ENCODE measurements around the gene SLC2A6. TPM values are rescaled to one million over a fixed set of nuclear protein-coding genes. Genes with fewer than 3 reads are reported as not detected.
A peak's percentile ranks its signal among the peaks of the same experiment; 100 is the strongest.

The SLC2A6 gene
- total RNA-seq, 1 donor from 2014 or later = 24.3 TPM

GRCh38 chr9:133527444-133527920 lies 48.6 kb upstream of the SLC2A6 start:
- FAIRE-seq (no peak), DNase-seq (ENCODE audit: low read depth) (no peak)
- Histone ChIP-seq H3K9me3 (ENCODE audit: insufficient read depth, low read depth, low read length) (no peaks in the 10 kb centered on the region), H2AFZ (ENCODE audit: low read depth, low read length) (no peak overlapping the region), H3K9ac (ENCODE audit: low read length) (no peak overlapping the region), H3K4me2 (ENCODE audit: low read length) (no peak overlapping the region), H3K36me3 (ENCODE audit: insufficient read depth, low read length) (no peaks in the 10 kb centered on the region), H3K4me3 (ENCODE audit: insufficient read depth, low read depth, low read length) (no peak overlapping the region), H3K79me2 (ENCODE audit: insufficient read depth, low read length) (no peaks in the 10 kb centered on the region), H4K20me1 (ENCODE audit: insufficient read depth, low read length) (no peaks in the 10 kb centered on the region), H3K27me3 (ENCODE audit: insufficient read depth, low read length) (peaks cover 39% of the 10 kb centered on the region), H3K27ac (ENCODE audit: low read depth, low read length) (no peak overlapping the region), H3K4me1 (ENCODE audit: insufficient read depth, low read length) (peaks cover 8% of the 10 kb centered on the region)
- Mint-ChIP-seq H3K27ac (ENCODE audit: unreplicated experiment) (no peak overlapping the region), H3K36me3 (ENCODE audit: low read depth, unreplicated experiment) (peaks cover 5% of the 10 kb centered on the region), H3K4me1 (ENCODE audit: low read depth, unreplicated experiment) (peaks cover 18% of the 10 kb centered on the region), H3K27me3 (ENCODE audit: low read depth, unreplicated experiment) (peaks cover 44% of the 10 kb centered on the region), H3K4me3 (ENCODE audit: unreplicated experiment) (no peak overlapping the region), H3K9me3 (ENCODE audit: unreplicated experiment) (no peaks in the 10 kb centered on the region)
- TF ChIP-seq CTCF (IDR thresholded peaks at IDR 0.05; ENCODE audit: insufficient read depth, low read depth, low read length) = no peak
- TF ChIP-seq EZH2 (IDR thresholded peaks at IDR 0.05; ENCODE audit: insufficient read depth, low read length) = peak; percentile 72

GRCh38 chr9:133526721-133527321 lies 47.9 kb upstream of the SLC2A6 start:
- Histone ChIP-seq H3K36me3 (ENCODE audit: insufficient read depth, low read length) (no peaks in the 10 kb centered on the region), H2AFZ (ENCODE audit: low read depth, low read length) (peak overlapping the region; percentile 41), H3K27me3 (ENCODE audit: insufficient read depth, low read length) (peaks cover 39% of the 10 kb centered on the region), H3K9me3 (ENCODE audit: insufficient read depth, low read depth, low read length) (no peaks in the 10 kb centered on the region), H3K4me2 (ENCODE audit: low read length) (peak overlapping the region; percentile 29), H3K9ac (ENCODE audit: low read length) (no peak overlapping the region), H3K27ac (ENCODE audit: low read depth, low read length) (no peak overlapping the region), H3K4me1 (ENCODE audit: insufficient read depth, low read length) (peaks cover 8% of the 10 kb centered on the region), H3K4me3 (ENCODE audit: insufficient read depth, low read depth, low read length) (no peak overlapping the region), H3K79me2 (ENCODE audit: insufficient read depth, low read length) (no peaks in the 10 kb centered on the region), H4K20me1 (ENCODE audit: insufficient read depth, low read length) (no peaks in the 10 kb centered on the region)
- H3K27ac Mint-ChIP-seq (ENCODE audit: unreplicated experiment) = peak overlapping the region; percentile 12
- H3K4me3 Mint-ChIP-seq (ENCODE audit: unreplicated experiment) = peak overlapping the region; percentile 40
- H3K4me1 Mint-ChIP-seq (ENCODE audit: low read depth, unreplicated experiment) = peaks cover 20% of the 10 kb centered on the region
- DNase-seq (ENCODE audit: low read depth) (no peak), FAIRE-seq (no peak)
- H3K27me3 Mint-ChIP-seq (ENCODE audit: low read depth, unreplicated experiment) = peaks cover 42% of the 10 kb centered on the region
- no peaks in the 10 kb centered on the region for H3K9me3 Mint-ChIP-seq (ENCODE audit: unreplicated experiment)
- TF ChIP-seq EZH2 (IDR thresholded peaks at IDR 0.05; ENCODE audit: insufficient read depth, low read length) (no peak), CTCF (IDR thresholded peaks at IDR 0.05; ENCODE audit: insufficient read depth, low read depth, low read length) (no peak)
- H3K36me3 Mint-ChIP-seq (ENCODE audit: low read depth, unreplicated experiment) = peaks cover 5% of the 10 kb centered on the region

- no peak overlapping the region for H3K4me2 ChIP-seq (ENCODE audit: low read length)
- Mint-ChIP-seq H3K27me3 (ENCODE audit: low read depth, unreplicated experiment) (peaks cover 50% of the 10 kb centered on the region), H3K27ac (ENCODE audit: unreplicated experiment) (peak overlapping the region; percentile 10), H3K4me3 (ENCODE audit: unreplicated experiment) (no peak overlapping the region), H3K4me1 (ENCODE audit: low read depth, unreplicated experiment) (peaks cover 20% of the 10 kb centered on the region), H3K36me3 (ENCODE audit: low read depth, unreplicated experiment) (peaks cover 5% of the 10 kb centered on the region), H3K9me3 (ENCODE audit: unreplicated experiment) (no peaks in the 10 kb centered on the region)
- TF ChIP-seq EZH2 (IDR thresholded peaks at IDR 0.05; ENCODE audit: insufficient read depth, low read length) (no peak), CTCF (IDR thresholded peaks at IDR 0.05; ENCODE audit: insufficient read depth, low read depth, low read length) (no peak)
- no peaks in the 10 kb centered on the region for H3K79me2 ChIP-seq (ENCODE audit: insufficient read depth, low read length)
- no peak overlapping the region for H3K9ac ChIP-seq (ENCODE audit: low read length)
- H3K27me3 ChIP-seq (ENCODE audit: insufficient read depth, low read length) = peaks cover 43% of the 10 kb centered on the region
- no peaks in the 10 kb centered on the region for H3K9me3 ChIP-seq (ENCODE audit: insufficient read depth, low read depth, low read length)
- no peaks in the 10 kb centered on the region for H3K36me3 ChIP-seq (ENCODE audit: insufficient read depth, low read length)
- H4K20me1 ChIP-seq (ENCODE audit: insufficient read depth, low read length) = no peaks in the 10 kb centered on the region
- no peak overlapping the region for H3K4me3 ChIP-seq (ENCODE audit: insufficient read depth, low read depth, low read length)
- DNase-seq (ENCODE audit: low read depth) (no peak), FAIRE-seq (no peak)
- peaks cover 8% of the 10 kb centered on the region for H3K4me1 ChIP-seq (ENCODE audit: insufficient read depth, low read length)
- no peak overlapping the region for H3K27ac ChIP-seq (ENCODE audit: low read depth, low read length)
- no peak overlapping the region for H2AFZ ChIP-seq (ENCODE audit: low read depth, low read length)
Observed at GRCh38 chr9:133525677-133526076, 46.8 kb upstream of the SLC2A6 start.

Data from astrocyte (in vitro differentiated cells and primary cell).